Pulmonary artery endothelial cell (primary cell): ENCODE results near the gene SCRT2. TPM values are rescaled to one million over a fixed set of nuclear protein-coding genes. Genes with fewer than 3 reads are reported as not detected.

Experiments used
- DNase-seq: peaks from one replicate; pipeline ENCODE4 v3.0.0-alpha.2; 2011; ENCODE audit warnings: low read depth, low spot score
- total RNA-seq: library from RNA; depleted of rRNA; stranded (reverse); fragments of >200 nt; gene quantifications from 2 replicates; pipeline ENCODE4 v1.2.3, GENCODE V29; 2014

The SCRT2 gene
- total RNA-seq, 1 donor from 2014 or later: not detected

- no peak for DNase-seq
These were observed 2.5 kb downstream of the SCRT2 start for GRCh38 chr20:672963-673602.

DNA sequence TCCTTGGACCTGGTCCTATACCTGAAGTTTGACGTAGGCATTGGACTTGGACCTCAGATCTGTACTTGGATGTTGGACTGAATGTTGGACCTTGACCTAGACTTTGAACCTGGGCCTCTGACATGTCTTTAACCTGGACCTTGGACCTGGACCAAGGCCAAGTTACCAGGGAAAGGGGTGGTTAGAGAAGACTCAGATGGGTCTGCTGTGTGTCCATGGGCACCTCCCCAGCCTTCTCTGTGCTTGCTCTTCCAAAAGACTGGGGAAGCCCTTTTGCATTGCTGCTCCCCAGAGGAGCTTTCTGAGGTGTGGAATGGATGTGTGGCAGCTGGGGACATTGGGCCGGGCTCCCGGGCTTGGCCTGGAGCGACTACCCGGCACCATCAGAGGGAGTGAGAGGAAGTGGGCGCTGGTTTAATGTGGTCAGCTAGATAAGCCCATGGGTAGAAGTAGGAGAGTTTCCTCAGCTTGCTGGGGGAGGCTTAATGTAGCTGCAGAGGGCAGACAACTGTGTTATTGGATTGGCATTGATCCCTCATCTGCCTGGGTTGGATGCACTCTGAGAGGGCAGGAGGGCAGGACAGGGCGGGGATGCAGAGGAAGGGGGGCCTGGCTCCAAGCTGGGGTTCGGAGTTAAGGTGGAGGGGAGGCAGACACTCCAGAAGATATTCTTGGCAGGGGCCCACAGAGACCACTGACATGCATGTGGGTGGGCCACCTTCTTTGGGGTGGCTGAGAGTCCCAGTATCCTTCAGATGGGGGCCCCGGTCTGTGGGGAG lies 4.2 kb downstream of the SCRT2 start:
- DNase-seq: no peak

GRCh38 chr20:669573-669972 lies 6.0 kb downstream of the SCRT2 start:
- no peak for DNase-seq

DNA sequence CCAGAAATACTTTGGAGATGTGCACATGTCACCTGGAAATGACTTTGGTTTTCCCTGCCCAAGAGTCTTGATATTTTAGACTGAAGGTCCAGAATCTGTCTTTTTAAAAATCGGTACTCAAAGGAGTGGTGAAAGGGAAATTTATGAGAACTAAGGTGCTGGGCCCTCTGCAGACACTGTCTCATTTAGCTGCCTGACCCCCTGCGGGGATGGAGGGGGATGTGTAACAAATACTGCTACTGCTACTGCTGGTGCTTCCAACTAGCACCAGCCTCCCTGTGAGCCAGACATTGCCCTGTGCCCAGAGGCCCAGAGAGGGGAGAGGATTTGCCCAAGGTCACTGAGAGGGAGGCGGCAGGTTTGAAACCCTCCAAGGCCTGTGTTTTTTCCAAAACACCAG lies 7.0 kb downstream of the SCRT2 start:
- DNase-seq: no peak

DNA sequence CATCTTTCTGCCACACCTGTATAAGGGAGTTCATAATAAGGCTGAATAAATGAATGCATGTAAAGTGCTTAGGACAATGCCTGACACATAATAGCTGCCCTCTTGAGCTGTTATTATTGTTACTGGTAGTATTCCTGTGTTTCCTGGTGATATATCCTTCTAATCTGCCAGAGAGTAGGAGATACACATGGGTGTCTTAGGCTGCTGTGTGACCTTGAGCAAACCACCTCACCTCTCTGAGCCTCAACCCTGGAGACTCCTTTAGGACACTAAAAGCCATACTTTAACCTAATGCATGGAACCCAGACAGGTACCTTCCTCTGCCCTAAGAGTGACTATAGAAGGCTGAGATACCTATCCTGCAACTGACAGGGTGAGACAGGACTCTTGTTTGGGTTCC lies 7.6 kb downstream of the SCRT2 start:
- no peak for DNase-seq

DNA sequence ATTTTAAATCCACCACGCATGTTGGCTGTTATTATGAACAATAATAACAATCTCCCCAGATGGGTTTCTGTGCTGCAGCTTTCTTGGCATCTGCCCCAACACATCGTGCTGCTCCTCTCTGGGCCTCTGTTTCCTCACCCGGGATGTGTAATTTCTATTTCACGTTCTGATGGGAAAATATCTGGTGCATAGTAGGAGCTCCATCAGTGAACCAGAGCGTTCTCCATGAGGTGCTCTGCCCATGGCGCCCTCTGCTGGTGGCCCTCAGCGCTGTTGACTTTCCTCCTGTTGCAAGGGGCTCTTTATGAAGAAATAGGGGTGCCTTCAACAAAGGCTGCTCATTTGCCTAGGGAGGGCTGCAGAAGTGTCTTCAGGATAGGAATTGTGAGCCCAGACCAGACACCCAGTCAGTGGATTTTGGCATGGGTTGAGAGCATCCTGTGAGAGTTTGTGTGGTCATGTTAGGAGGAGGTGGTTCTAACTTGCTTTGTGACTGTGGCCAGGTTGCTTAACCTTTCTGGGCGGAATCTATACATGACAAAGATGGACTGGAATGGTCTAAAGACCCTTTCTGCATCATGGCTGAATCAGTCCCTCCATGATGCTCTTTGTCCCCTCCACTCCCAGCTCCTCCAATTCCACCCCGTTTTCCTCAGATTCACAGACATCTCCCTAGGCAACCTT lies 8.1 kb downstream of the SCRT2 start:
- no peak for DNase-seq

GRCh38 chr20:666877-667276 lies 8.7 kb downstream of the SCRT2 start:
- DNase-seq: no peak

DNA sequence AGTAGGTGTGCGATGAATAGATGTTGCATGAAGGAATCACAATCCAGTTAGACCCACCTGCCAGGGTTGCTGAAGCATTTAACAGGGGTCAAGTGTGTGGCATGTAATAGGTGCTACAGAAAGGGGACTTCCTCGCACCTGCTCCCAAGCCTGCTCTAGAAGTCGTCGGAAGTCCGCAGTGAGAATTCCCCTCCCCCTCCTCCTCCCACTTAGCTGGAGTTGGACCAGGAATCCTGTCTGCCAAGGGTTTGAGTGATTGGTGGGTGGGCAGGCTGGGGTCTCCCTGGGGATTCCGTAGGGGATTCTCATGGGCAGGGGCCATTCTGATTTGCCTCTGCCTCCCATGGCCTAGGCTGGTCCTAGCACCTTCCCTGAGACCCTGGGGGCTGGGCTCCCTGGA lies 10.3 kb downstream of the SCRT2 start:
- no peak for DNase-seq

- no peak for DNase-seq
These were observed 11.0 kb downstream of the SCRT2 start for GRCh38 chr20:664576-664975.

DNA sequence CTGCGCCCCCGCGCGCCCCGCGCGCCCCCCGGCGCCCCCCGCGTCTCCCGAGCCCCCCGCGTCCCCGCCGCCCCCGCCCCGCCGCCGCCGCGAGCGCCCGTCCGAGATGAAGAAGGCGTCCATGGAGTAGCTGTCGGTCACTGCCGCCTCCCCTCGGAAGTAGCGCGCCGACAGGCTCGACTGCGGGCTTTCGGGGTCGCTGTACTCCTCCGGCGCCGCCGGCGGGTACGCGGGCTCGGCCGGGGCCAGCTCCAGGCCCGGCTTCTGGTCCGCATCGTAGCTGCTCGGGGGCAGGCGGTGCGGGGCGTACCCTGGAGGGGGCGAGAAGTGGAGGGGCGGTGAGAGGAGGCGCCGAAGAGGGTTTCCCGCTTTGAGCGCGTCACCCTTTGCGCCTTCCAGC lies 11.5 kb downstream of the SCRT2 start:
- no peak for DNase-seq

DNA sequence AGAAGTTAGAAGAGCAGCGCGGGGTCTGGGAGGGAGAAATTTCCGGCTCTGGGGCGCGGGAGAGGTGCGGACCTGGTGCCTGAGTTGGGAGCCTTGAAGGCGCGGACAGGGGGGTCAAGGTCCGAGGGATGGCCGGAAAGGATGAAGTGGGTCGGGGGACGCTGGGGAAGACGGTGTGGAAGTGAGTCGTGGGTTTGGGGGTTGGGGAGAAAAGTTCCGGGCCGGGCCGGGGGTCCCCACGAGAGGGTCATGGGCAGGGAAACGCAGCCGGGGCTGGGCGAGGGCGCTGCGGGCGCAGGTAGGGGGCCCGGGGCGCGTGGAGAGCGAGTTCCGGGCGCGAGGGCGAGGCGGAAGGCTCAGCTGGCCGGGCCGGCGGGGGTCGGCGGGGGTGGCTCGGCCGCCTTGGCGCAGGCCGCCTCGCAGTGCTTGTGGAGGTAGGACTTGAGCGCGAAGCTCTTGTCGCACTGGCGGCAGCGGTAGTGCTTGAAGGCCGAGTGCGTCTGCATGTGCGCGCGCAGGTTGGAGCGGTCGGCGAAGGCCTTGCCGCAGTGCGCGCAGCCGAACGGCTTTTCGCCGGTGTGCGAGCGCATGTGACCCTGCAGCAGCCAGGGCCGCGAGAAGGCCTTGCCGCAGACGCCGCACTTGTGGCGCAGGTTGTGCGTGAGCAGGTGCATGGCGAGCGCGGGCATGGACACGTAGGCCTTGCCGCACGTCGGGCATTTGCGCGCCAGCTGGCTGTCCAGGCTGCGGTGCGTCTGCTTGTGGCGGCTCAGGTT lies 12.1 kb downstream of the SCRT2 start:
- no peak for DNase-seq

DNA sequence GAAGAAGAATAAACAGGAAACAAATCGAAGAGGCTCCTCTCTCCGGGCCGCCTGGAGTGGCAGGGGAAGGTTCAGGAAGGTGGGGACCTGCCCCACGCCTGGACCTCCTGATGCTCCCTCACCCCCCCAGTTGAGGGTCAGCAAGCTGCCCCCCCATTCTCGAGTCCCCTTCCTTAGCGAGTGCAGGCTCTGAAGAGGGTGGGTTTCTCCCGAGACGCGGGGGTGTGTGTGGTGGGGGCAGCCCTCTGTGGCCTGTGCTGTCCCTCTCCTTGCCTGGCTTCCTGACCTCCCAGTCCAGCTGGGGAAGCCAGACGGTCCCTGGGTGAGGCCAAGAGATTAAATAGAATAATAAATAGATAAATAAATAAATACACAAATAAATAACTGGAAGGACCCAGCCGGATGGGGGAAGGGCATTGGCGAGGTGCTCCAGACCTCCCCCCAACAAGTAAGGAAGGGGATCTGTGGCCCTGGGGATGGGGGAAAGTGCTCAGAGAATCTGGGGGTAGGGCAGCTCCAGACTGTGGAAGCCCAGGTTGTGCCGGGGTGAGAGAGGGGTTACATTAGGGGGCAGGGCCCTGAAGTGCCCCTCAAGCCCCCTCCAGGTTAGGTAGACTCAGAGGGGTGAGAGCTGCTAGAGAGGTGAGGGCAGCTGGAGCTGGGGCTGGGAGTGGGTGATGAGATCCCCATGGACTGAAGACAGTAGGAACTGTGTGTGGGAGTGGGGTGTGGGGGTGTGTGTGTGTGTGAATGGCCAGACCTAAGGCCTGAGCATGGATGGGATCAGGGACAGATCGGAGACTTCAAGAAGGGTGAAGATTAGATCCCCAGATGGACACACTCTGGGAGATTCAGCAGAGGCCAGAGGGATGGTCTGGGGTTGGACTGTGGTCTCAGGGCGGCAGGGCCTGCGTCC lies 13.1 kb downstream of the SCRT2 start:
- no peak for DNase-seq

DNA sequence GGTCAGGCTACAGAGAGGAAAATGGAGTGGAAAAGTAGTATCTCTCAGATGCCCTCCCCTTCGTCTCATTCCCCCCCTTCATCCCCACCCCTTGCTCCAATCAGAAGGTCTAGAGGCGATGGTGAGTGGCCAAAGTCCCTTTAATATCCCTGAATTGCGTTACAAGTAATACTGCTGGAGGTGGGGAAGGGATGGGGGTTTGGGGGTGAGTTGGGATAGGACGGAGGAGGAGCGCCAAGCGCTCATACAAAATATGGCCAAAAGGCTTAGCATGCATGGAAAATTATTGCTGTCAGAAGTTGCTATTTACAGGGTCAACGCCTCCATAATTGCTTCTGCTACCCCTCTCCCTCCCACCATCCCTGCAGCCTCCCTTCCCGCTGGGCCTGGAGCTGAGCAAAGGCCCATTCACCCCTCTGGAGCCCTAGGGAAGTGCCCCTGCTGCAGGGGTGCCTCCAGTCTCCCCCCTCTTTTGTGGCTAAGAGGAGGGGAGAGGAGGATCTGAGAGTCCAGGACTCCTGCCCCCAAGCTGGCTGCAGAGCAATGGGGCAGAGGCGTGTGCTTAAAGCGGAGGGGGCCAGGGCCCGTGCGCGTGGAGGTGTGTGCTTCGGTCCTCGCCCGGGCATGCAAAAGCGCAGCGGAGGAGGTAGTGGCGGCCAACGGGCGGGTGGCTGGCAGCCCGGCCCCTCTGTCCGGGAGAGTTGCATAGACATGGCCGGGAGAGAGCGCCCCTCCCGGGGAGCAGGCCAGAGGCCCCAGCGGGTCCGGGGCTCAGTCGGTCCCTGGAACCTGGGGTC lies 13.9 kb downstream of the SCRT2 start:
- no peak for DNase-seq

GRCh38 chr20:658731-659291 lies 16.8 kb downstream of the SCRT2 start:
- no peak for DNase-seq

DNA sequence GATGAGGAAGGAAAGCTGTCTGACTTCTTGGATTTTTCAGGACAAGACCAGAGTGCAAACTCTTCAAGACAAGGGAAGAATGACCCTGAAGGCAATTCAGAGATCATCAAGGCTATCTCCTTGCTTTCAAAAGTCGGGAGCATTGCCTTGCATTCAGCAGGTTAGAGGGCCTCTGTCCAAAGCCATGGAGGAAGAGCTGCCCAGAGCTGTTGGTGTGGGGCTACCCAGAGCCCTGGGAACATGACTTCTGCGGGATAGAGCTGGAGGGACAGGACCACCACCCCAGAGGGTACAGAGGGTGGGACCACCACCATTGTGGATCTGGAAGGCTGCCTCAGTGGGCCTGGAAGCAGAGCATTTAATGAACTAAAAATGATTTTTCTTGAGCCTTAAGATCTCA lies 17.4 kb downstream of the SCRT2 start:
- DNase-seq: no peak

DNA sequence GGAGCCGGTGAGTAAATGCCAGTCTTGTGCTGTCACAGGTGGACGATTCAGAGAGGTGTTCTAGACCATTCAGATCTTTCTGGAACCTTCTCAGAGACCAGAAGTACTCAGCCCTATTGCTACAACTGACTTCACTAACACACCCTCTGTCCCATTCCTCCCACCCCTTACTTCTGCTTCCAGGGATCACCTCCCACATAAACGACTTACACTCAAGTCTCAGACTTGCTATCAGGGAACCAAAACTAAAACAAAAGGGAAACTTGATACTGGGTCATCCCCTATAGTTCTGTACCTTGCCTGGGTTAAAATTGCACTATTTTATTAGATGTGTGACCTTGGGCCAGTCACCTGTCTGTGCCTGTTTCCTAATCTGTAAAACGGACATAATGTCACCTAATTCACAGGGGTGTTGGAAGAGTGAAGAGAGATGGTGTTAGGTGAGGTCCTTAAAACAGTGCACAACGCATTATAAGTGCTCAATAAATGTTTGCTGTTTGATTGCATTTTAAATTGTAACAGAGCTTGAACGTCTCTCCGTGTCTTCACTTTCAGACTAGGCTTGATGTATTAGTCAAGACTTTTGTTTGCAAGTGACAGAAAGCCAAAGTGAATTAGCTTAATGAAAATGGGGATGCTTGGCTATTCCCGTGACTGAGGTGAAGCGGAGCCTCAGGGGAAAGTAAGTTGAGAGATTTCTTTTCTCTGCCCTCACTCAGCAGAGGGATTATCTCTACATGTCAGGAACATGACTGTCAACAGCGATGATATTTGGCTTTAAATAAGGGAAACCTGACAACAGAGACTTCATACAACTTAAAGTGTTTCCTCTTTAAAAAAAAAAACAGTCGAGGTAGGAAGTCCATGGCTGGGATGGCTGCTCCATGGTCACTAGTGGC lies 19.6 kb downstream of the SCRT2 start:
- no peak for DNase-seq

DNA sequence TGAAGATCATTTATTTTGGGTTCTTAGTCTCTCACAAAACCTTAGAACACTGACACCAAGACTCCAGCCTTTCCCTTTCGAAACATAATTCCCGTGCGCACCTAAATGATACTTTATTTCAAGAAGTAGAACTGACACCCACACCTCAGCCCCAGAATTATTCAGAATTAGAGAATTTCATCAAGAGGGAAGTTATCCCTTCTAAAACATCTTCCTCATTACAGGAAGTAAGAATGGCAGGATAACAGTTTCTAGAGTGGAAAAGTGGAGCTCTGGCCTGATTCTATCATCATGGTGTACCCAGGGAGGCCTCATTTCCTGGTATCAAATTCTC lies 21.2 kb downstream of the SCRT2 start:
- no peak for DNase-seq

DNA sequence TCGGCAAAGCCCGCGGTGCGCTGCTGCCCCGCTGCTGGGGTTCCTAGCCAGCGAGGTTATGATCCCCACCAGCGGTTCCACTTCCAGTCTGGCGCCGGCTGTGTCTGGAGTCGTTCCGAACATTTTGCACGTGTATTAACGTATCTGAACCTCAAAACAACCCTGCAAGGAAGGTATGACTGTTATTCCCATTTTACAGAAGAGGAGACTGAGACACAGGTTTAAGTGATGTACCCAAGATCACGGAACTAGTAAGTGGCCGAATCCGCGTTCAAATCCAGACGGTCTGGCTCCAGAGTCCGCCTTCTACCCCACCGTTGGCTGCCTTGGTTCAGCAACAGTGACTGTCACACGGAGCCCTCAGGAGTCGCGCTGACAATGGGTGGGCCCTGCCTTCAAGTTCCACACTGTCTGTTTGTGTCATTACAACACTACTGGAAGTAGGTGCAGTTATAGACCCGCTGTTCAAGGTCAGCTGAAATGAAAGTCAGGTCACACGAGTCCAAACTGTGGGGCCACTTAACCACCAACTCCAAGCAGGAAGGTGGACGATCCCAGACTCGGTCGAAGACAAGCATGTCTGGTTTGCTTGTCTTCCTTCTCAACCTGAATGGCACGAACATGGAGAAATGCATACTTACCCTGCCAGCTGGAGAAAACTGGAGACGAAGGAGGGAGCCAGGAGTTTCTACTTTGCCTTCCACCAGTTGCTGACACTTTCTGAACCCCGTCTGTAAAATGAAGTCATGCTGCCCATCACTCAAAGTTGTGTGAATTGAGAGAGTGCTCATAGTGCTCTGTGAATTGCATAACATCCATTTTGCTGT lies 21.8 kb downstream of the SCRT2 start:
- DNase-seq: no peak
